ENCODE results near the gene PREX1. TPM values are rescaled to one million over a fixed set of nuclear protein-coding genes. Genes with fewer than 3 reads are reported as not detected.
A peak's percentile ranks its signal among the peaks of the same experiment; 100 is the strongest.
"Not testable (repeated sequence)": the region's sequence is repeated elsewhere in the genome, so short reads cannot be mapped to it uniquely, and the experiment has no call there.

PREX1 gene
- total and polyA plus RNA-seq, 10 donors, result 36.7 to 279 (median 157) TPM

- H3K9me3 ChIP-seq, result no peaks in the 10 kb centered on the region
- peak overlapping the region; percentile 58 to 96 (median 75) for H3K4me3 ChIP-seq
- no peaks in the 10 kb centered on the region for H3K27me3 ChIP-seq (replicated peaks in 1 of 7)
- peak; percentile 70 for DNase-seq
- peaks cover 32 to 85% (median 50%) of the 10 kb centered on the region in 6 donors for H3K4me1 ChIP-seq
- WGBS, 5 donors, result 70 to 81% (median 76%) methylated on average over 11 of the region's 11 CpGs
- H3K36me3 ChIP-seq, result no peaks in the 10 kb centered on the region
- no peak for TF ChIP-seq POLR2A (IDR thresholded peaks at IDR 0.05)
- TF ChIP-seq POLR2AphosphoS5 (IDR thresholded peaks at IDR 0.05), result no peak
- TF ChIP-seq, protein P1, sequence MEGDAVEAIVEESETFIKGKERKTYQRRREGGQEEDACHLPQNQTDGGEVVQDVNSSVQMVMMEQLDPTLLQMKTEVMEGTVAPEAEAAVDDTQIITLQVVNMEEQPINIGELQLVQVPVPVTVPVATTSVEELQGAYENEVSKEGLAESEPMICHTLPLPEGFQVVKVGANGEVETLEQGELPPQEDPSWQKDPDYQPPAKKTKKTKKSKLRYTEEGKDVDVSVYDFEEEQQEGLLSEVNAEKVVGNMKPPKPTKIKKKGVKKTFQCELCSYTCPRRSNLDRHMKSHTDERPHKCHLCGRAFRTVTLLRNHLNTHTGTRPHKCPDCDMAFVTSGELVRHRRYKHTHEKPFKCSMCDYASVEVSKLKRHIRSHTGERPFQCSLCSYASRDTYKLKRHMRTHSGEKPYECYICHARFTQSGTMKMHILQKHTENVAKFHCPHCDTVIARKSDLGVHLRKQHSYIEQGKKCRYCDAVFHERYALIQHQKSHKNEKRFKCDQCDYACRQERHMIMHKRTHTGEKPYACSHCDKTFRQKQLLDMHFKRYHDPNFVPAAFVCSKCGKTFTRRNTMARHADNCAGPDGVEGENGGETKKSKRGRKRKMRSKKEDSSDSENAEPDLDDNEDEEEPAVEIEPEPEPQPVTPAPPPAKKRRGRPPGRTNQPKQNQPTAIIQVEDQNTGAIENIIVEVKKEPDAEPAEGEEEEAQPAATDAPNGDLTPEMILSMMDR (IDR thresholded peaks at IDR 0.05 in 8 of 11, conservative IDR thresholded peaks at IDR 0.05 in 3 of 11), result no peak
- intact Hi-C loops (cut with DNase I; ENCODE audit: low total_unique reads), result loop anchor here (10.0 kb wide), 1 partner anchor 74 kb away; no protein-coding TSS in a partner anchor
- H3K27ac ChIP-seq, result peak overlapping the region; percentile 65 to 97 (median 88)
Measured at GRCh38 chr20:48828734-48829460, 1.1 kb upstream of the PREX1 start.

GRCh38 chr20:48826883-48827771 is 672 bp downstream of the PREX1 start:
- TF ChIP-seq, protein P1 (IDR thresholded peaks at IDR 0.05 in 8 of 11, conservative IDR thresholded peaks at IDR 0.05 in 3 of 11), result no peak
- TF ChIP-seq POLR2A (IDR thresholded peaks at IDR 0.05), result no peak
- peak in 1 of 3 donors; percentile 64 for TF ChIP-seq POLR2AphosphoS5 (IDR thresholded peaks at IDR 0.05)
- no peaks in the 10 kb centered on the region for H3K9me3 ChIP-seq
- intact Hi-C loops (cut with DNase I; ENCODE audit: low total_unique reads), result loop anchor here (10.0 kb wide), 1 partner anchor 72 kb away; no protein-coding TSS in a partner anchor
- peak overlapping the region; percentile 79 to 96 (median 87) for H3K4me3 ChIP-seq
- H3K4me1 ChIP-seq, result peaks cover 41 to 92% (median 58%) of the 10 kb centered on the region in 6 donors
- peaks cover 0 to 2% (median 0%) of the 10 kb centered on the region in 6 donors for H3K36me3 ChIP-seq
- DNase-seq, result peak; percentile 93
- 0 to 2% (median 1%) methylated on average over 51 to 72 of the region's 72 CpGs for WGBS, 5 donors
- H3K27me3 ChIP-seq (replicated peaks in 1 of 7), result no peaks in the 10 kb centered on the region
- H3K27ac ChIP-seq, result peak overlapping the region; percentile 70 to 97 (median 92)

- not testable (repeated sequence) for H3K9me3 ChIP-seq; H3K36me3 ChIP-seq; H3K27me3 ChIP-seq (replicated peaks in 1 of 7)
- peak; percentile 78 for DNase-seq
- H3K4me3 ChIP-seq, result peak overlapping the region; percentile 79 to 96 (median 87)
- peaks cover 40 to 92% (median 58%) of the 10 kb centered on the region in 6 donors for H3K4me1 ChIP-seq
- intact Hi-C loops (cut with DNase I; ENCODE audit: low total_unique reads), result loop anchor here (10.0 kb wide), 1 partner anchor 72 kb away; no protein-coding TSS in a partner anchor
- H3K27ac ChIP-seq, result peak overlapping the region; percentile 38 to 97 (median 92)
- 7 to 14% (median 8%) methylated on average over 17 of the region's 17 CpGs for WGBS, 5 donors
Measured at GRCh38 chr20:48826480-48826879, 1.3 kb downstream of the PREX1 start.

GRCh38 chr20:48826069-48826468 is 1.7 kb downstream of the PREX1 start:
- Histone ChIP-seq H3K36me3 (peaks cover 0 to 13% (median 0%) of the 10 kb centered on the region in 6 donors), H3K27ac (peak overlapping the region; percentile 38 to 97 (median 92)), H3K27me3 (replicated peaks in 1 of 7) (no peaks in the 10 kb centered on the region), H3K4me3 (peak overlapping the region; percentile 79 to 96 (median 87)), H3K4me1 (peaks cover 40 to 92% (median 58%) of the 10 kb centered on the region in 6 donors), H3K9me3 (no peaks in the 10 kb centered on the region)
- no peak for DNase-seq
- TF ChIP-seq, protein P1 (IDR thresholded peaks at IDR 0.05 in 8 of 11, conservative IDR thresholded peaks at IDR 0.05 in 3 of 11), result no peak
- TF ChIP-seq POLR2A (IDR thresholded peaks at IDR 0.05) (no peak), POLR2AphosphoS5 (IDR thresholded peaks at IDR 0.05) (no peak)
- 6 to 20% (median 11%) methylated on average over 2 of the region's 2 CpGs for WGBS, 5 donors
- intact Hi-C loops (cut with DNase I; ENCODE audit: low total_unique reads), result loop anchor here (10.0 kb wide), 1 partner anchor 71 kb away; no protein-coding TSS in a partner anchor

Measured in spleen (tissue), 11 donors.